ENCODE measurements around the gene HIPK2.

Gene HIPK2

DNA sequence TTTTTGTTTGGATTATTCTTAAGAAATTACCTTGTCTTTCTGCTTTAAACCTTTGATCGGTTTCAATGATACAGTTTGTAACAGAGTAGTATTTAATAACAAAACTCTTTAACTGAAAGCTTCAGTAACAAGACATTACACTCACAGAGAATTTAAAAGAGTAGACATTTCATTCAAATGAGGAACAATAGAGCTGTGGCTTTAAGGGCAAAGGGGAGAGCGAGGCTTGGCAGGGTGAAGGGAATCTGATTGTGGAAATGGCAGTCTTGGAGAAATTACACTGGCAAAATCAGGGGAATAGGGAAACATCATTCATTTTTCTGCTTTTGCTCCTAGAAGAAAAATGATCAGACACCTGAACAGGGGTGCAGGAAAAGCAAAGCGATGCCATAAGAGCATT, 5.1 kb upstream of the HIPK2 start:
- no peak for FAIRE-seq

- FAIRE-seq, result no peak
These were observed 486 bp downstream of the HIPK2 start for GRCh38 chr7:139777133-139777891.

DNA sequence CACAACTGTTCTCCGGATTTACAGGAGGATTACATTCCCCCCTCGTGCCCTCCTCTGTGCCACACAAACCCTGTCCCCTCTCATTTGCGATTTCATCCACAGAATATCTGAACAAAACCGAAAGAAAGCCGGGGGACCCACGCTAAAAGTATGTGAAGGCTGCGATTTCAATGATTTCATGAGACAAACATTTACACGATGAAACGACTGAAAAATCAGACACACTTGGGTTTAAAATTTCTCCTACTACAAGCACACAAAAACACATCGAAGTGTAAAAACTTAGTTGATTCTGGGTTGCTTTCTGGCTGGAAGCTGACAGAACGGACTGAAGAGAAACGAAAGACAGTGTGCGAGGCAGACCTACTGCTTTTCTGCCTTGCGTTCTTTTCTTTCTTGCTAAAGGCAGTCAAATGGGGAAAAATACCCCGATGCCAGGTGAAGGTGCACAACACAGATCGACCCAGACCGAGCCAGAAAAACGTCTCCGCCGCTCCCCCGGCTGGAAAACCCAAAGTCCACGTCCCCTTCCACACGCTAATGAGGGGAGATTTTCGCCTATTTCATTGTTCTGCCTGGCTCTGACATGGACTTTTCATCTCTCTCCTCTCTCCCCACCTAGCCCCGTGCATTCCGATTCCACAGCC, 1.2 kb downstream of the HIPK2 start:
- no peak for FAIRE-seq

DNA sequence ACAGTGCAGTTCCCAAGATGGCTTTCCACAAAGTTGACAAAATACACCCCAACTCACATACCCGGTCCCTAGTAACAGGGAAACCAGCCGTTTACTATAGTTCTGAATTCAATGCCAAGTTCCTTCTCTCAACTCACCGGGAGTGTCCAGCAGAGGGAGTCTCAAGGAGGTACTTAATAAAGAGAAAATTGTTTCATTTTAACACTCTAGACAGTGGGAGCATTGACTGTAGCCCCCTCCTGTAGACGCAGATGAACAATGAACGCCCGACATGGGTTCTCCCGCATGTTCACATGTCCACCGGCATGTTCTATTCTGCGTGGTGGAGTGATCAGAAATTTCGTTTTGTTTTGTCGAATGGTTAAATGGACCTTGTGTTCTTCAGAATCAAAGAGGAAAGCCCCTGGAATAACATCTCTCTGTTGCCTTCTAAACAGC, 1.9 kb downstream of the HIPK2 start:
- FAIRE-seq, result no peak

DNA sequence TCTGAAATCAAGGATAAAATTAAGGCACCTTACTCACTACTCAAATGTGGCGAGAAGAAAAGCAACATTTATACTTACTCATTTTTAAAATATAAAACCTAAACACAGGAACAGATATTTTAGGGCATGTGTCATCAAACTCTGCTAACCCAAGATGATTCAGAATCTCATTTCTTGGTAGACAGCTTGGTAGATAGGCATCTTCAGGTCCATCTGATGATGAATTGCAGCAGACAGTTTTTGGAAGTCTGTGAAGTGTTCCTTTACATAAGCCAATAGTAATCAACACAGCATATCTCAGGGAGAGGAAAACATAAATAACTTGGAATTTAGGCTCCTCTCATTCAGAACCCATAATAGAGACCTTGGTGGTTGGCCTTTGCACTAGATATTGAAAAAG, 3.4 kb downstream of the HIPK2 start:
- FAIRE-seq, result no peak

GRCh38 chr7:139773371-139773770, 4.4 kb downstream of the HIPK2 start:
- FAIRE-seq, result no peak

GRCh38 chr7:139772873-139773272, 4.9 kb downstream of the HIPK2 start:
- FAIRE-seq, result no peak

DNA sequence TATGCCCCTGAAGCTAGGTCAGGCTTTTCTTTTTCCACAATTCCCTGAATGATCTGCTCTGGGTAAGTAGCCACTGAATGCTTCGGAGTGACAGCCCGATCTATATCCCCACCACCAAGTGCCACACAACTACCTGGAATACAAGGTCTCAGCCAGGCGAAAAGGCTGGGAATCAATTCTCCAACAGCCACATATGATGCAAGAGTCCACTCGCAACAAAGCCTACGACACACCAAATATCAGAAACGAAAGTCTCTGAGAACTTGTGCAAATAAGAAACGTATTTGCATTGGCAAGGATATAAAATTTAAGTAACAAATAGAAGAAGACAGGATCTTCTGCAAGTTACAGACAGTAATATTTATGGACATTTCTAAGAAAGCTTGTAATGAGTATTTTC, 5.7 kb downstream of the HIPK2 start:
- no peak for FAIRE-seq

DNA sequence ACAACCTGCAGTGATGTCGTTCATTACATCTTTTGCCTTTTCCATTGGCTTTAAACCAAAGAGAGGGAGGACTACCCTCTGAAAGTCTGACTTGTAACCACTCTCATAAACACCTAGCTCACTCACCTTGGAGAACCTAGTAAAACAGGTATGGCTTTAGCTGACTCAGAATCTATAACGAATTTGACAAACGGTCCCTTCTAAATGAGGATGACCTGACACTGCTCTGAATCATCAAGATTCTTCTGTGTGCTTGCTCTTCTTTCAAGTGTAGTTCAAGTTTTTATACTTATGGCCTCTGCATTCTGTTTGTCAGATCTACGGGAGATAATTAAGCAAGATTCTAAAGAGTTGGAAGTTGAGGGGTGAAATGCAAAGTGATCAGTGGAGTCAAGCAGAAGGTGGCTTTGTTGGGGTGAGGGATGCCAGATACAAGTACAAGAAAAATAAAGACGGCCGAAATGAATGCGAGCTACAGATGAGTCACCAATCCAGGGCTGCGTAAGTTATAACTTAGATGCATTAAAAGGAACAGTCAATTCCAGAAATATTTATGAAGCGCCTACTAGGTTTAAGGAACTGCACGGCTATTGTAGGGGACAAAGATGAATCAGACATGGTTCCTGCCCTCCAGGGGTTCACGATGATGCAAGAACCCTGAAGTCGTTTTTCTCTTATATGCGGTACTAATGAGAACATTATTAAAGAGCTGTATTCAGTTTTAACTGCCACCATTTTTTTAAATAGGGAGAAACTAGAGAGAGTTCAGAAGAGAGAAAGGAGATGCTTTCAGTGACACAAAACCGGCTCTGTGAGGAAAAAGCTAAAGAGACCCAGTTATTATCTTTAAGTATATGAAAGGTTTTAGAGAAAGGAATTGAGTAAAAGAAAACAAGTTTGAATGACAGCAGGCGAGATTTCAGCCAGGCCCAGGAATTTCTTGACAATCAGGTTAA, 6.5 kb downstream of the HIPK2 start:
- no peak for FAIRE-seq

GRCh38 chr7:139769761-139770160, 8.0 kb downstream of the HIPK2 start:
- no peak for FAIRE-seq

DNA sequence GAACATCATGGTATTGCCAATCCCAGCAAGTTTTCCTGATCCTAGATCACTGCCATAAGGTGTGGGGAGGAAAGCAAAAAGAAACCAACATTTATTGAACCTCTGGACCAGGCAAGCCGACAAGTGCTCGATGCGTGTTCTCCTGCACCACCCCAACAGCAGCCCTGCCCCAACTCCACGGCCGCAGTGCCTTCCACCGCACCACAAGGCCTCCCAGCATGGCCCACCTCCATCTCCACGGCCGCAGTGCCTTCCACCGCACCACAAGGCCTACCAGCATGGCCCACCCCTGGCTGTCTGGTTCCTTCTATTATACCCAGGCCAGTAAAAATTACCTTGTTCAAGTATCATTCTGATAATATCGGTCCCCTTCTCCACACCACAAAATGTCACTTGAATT, 8.7 kb downstream of the HIPK2 start:
- FAIRE-seq, result no peak

GRCh38 chr7:139768249-139768824, 9.5 kb downstream of the HIPK2 start:
- FAIRE-seq, result no peak

DNA sequence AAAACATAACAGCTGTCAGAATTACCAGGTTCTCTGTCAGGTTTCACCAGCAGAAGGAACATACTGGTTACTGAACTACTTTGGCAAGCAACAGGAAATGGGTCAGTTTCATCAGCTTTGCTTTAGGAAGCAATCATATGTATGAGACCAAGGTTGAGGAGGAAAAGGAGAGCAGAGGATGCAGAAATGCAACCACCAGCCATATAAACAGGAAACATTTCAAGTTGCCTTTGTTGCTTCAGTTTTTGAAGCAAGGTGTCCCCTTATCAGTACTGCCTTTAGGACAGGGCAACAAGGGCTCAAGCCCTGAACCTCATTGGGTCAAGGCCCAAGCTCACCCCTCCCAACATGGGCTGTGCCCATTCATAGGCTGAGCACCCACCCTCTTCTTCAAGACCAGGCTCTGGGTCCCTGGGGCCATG, 10.2 kb downstream of the HIPK2 start:
- FAIRE-seq, result no peak

DNA sequence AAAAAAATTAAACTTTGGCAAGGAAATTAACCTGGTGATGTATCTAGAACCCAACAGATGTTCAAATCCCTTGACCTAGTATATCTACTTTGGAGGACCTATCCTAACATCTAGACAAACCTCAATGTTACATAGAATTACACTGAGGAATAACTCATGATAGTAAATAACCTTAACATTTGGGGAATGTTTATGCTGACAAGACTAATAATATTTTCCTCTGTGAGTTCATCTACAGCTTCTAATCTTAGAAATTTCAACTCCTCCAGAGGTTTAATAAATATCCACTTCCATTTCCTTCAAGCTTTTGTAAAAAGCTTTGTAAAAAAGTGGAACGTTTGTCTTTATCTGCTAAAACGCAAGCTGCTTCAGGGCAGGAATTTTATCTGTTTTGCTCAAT, 12.7 kb downstream of the HIPK2 start:
- no peak for FAIRE-seq

DNA sequence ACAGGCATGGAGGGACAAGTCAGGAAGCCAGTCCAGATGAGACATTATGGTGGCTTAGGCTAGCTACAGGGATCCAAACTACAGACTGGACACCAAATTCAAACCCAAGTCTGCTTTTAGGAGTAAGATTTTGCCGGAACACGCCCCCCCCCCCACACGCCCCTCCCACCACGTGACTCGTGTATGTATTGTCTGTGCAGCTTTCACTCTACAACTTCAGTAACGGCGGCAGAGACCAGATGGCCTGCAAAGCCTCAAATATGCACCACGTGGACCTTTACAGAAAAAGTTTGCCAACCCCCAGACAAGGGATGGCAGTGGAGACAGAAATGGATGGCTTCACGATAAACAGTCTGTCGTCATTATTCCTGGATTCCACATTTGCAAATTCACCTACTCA, 14.5 kb downstream of the HIPK2 start:
- FAIRE-seq, result no peak

DNA sequence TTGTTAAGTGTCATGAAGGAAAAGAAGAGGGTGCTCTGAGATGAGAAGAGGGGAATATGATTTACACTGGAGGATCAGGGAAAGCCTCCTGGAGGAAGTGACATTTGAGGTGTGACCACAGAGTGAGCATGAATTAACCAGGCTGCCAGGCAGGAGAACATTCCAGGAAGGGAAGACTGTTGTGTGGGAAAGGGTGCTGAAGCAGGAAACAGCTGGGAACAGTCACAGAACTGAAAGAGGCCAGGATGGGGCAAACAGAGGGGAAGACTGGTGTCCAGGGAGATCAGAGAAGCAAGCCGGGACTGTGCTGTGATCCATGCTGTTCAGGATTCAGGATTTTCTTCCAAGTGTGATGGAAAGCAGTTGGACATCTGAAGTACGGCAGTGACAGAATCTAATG, 14.9 kb downstream of the HIPK2 start:
- FAIRE-seq, result no peak

GRCh38 chr7:139758388-139758787, 19.4 kb downstream of the HIPK2 start:
- FAIRE-seq, result no peak

- no peak for FAIRE-seq
These were observed 19.8 kb downstream of the HIPK2 start for GRCh38 chr7:139757968-139758367.

GRCh38 chr7:139753693-139754111, 24.1 kb downstream of the HIPK2 start:
- no peak for FAIRE-seq

DNA sequence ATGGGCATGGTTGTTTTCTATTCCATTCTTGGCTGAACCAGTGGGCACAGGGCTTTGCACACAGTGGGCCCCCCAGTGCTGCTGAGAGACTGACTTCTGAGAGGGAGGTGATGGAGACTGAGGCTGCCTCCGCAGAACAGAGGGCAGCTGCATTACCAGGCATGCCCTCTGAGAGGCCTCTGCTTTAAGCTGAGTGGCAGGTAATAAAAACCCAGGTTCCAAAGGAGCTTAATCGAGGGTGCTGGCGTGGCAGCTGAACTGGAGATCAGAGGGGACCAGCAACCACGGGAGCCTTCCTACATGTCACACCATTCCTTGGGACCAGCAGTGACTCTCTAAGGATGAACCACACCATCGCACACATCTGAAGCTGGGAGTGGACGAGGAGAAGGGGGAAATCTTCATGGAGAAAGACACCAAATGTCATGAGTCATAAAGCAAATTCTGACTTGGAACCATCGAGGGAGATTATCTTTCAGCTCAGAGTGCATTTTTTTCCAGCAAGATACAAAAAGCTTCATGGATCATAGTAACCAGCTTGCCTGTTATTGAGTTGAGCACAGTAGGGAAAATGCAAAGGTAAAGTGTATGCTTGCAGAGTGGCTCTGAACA, 24.6 kb downstream of the HIPK2 start:
- FAIRE-seq, result no peak

DNA sequence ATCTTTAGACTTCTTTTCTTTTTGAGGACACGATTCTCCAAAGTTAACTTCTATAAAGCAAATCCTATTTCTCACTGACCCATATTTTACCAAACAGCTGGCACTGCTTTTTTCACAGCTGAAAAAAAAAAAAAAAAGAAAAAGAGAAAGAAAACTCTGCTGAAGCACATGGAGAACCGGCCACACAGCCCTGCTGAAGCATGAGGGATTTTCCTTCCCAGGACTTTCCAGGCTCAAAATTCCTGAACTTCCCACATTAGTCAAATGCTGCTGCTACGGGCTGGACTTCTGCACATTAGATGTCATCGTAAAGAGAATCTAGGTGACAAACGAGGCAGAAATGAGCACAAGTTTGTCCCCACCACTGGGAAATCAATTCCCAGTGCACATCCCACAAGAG, 25.2 kb downstream of the HIPK2 start:
- no peak for FAIRE-seq

DNA sequence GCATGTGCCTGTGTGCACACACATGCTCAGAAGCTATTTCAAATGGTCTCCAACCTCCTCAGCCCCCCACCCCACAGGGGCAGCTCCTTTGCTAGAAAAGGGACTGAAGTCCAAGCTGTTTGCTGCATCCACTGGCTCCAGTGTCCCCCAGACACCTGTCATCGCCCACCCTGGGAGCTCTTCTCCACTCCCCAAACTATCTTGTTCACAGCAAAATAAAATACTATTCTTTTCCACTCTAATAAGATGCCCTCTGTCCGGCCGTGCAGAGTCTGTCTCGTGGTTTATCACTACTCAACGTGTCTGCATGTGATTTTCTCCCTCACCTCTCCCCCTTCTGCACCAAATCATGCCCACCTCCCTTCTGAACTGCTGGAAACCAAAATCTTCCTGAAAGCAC, 25.6 kb downstream of the HIPK2 start:
- no peak for FAIRE-seq

All from colon (tissue), 2 donors.